ENCODE measurements around the gene CRACDL.

CRACDL gene
- 0.39 to 2.7 (median 0.58) reads per million in 3 experiments for total RNA-seq

GRCh38 chr2:98935777-98936352 is at the start of gene CRACDL:
Gene CRACDL (minus strand): TSS chr2:98936225. CDS start chr2:98846800, 89,425 bp downstream.
- DNase-seq, result no peak

DNA sequence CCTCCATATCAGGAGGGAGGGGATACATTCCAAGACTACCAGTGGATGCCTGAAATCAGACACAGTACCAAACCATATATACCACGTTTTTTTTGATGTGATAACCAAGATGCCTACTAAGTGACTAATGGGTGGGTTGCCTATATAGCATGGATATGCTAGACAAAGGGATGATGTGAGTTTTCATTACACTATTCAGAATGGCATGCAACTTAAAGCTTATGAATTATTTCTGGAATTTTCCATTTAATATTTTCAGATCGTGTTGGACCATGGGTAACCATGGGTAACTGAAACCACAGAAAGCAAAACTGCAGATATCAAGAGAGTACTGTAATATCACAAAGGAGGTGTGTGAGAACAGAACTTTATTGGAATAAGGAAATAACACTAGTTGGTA is 39.6 kb upstream of the CRACDL start:
- DNase-seq, result no peak

DNA sequence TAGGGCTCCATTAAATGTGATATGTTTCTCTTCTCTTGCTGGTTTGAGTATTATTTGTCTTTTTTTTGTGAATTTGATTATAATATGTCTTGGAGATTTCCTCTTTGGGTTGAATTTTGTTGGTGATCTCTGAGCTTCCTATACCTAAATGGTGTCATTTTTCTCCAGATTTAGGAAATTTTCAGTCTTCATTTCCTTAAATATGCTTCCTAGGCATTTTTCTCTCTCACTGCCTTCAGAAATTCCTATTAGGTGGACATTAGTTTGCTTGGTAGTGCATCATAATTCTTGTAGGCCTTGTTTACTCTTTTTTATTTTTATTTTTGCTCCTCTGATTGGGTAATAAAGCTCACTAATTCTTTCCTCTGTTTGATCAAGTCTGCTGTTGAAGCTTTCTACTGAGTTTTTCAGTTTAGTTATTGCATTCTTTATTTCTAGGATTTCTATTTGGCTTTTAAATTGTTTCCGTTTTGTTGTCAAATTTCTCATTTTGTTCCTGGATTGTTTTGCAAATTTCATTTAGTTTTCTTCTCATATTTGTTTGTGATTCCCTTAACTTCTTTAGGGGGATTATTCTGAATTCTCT is 36.6 kb upstream of the CRACDL start:
- DNase-seq, result no peak

DNA sequence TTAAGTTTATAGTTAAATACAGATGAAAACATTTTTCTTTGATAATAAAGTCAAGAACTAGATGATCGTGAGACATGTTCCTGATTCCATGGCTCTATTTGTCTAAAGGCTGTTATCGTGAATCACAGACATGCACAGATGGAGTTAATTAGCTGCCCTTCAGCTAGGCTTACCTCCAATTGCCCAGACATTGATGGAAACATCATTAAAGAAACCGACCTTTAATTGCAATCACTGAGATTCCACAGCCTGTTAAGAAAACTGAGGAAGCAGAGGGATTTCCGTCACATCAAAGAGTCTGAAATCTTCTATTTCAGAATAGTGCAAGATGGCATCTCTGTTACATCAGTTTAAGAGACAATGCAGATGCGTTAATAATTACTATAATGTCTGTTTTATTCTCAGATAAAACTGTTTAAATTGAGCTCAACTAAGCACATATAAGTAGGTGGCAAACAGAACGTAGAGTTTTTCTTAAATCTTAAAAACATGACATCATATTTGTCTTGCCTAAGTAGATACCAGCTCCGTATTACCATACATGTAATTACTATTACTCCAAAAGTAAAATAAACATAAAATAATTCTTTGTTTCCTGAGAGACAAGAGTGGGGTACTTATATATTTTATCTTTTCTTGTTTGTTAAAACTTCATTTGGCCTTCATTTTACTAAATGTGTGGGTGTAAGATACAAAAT is 23.9 kb upstream of the CRACDL start:
- no peak for DNase-seq

GRCh38 chr2:98952966-98953365 is 16.9 kb upstream of the CRACDL start:
- DNase-seq, result no peak

- no peak for DNase-seq
These were observed 13.1 kb upstream of the CRACDL start for GRCh38 chr2:98948956-98949739.

- no peak for DNase-seq
These were observed 11.5 kb upstream of the CRACDL start for GRCh38 chr2:98947554-98947953.

DNA sequence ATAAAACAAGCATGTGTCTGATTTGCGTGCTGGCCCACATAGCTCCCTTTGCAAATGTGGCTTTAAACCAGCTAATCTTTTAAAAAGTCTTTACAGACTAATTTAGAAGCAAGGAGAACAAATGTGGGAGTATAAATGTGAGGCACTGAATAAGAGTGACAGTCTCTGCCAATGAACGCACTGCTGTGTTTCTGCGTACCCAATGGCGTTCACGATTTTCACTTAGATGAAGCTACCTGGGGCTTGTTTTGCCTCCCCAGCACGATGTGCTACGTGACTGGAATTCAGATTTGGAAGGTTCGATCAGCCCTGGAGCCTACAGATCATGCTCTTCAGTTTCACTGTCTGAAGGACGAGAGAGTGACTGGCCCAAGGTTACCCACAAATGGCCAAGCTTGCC is 10.8 kb upstream of the CRACDL start:
- DNase-seq, result no peak

GRCh38 chr2:98944775-98945174 is 8.8 kb upstream of the CRACDL start:
- no peak for DNase-seq

DNA sequence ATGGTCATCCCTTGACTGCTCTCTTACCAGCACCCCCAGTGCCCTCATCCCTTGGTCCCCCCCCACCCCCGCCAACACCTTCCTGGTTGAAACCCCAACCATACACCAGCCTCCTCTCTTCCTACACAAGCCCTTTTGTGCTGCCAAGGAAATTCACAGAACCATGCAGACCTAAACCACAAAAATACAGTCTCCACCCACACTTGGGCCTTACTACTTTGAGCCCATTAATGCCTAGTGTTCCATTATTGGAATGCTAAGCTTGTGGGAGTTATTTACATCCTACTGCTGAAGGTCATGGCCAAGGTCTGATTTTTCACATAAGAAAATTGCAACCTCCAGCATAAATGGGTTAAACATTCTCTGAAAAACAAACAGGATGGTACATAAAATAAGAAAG is 4.1 kb upstream of the CRACDL start:
- DNase-seq, result no peak

- no peak for DNase-seq
These were observed 1.9 kb upstream of the CRACDL start for GRCh38 chr2:98937906-98938305.

GRCh38 chr2:98936353-98937351 is 627 bp upstream of the CRACDL start:
- no peak for DNase-seq

- no peak for DNase-seq
These were observed 784 bp downstream of the CRACDL start for GRCh38 chr2:98935111-98935770.

- no peak for DNase-seq
These were observed 3.2 kb downstream of the CRACDL start for GRCh38 chr2:98932778-98933343.

- DNase-seq, result no peak
These were observed 3.9 kb downstream of the CRACDL start for GRCh38 chr2:98932164-98932563.

DNA sequence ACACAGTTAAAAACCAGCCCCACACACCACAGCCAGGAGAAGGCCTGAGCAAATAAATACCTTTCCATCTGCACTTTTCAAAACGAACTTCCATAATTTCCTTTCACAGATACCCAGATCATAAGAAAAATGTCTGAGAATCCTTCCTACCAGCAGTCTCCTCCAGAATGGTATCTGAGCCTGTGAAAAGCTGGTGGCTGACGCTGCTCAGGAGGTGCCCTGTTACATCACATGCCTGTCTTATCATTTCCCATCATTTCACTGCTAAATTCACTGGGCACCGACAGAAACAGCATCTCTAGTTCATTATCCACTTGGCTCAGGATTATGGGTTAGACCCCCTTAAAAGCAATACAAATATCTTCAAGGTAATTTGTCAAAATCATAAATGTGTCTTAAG is 4.4 kb downstream of the CRACDL start:
- DNase-seq, result no peak

GRCh38 chr2:98929920-98930319 is 6.1 kb downstream of the CRACDL start:
- no peak for DNase-seq

DNA sequence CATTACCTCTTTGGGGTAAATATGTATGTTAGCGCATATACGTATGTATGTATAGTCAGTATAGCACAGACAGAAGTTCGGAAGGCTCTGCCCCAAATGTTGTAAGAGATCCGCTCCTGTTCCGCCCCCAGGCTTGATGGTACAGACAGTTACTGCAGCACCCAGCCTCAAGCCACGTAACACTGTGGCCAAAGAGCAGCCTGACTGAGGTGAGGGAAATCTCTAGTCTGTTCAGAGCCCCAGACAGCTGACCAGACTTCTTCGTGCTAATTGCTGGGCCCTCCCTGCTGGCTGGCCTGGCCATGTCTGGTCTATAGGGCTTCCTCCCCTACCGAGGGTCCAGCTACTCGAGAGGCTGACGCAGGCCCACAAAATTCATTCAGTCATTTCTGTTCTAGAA is 7.8 kb downstream of the CRACDL start:
- no peak for DNase-seq

- DNase-seq, result no peak
These were observed 9.0 kb downstream of the CRACDL start for GRCh38 chr2:98927027-98927426.

GRCh38 chr2:98926601-98927000 is 9.4 kb downstream of the CRACDL start:
- DNase-seq, result no peak

- no peak for DNase-seq
These were observed 11.1 kb downstream of the CRACDL start for GRCh38 chr2:98924910-98925309.

Data from central memory CD4-positive, alpha-beta T cell (primary cell).